Activated gamma-delta T cell treated with Interleukin-2 at 50 U/mL for 16 hours (primary cell): ENCODE results near the gene TMOD1.
"Not testable (repeated sequence)": the region's sequence is repeated elsewhere in the genome, so short reads cannot be mapped to it uniquely, and the experiment has no call there.

Experiments
- DNase-seq: peaks from one replicate; pipeline ENCODE4 v3.0.0-alpha.2; 2020

The TMOD1 gene

DNA sequence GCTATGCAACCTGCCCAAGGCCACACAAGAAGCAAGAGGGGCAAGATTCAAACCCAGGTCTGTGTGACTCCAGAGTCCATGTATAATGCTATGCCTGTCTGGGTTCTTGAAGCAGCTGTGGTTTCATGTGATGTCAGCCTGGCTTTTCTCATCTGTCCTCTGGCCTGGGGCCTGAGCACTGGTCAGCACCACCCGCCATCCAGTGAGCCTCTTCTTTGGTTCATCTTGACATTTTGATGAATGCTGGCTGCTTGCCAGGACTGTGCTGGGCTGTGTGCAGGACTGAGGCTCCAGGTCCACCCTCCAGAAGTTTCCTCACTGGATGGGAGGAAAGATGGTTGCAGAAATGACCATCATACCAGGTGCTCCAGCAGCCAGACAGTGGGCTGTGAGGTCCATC is 70.2 kb downstream of the TMOD1 start:
- DNase-seq, result no peak

DNA sequence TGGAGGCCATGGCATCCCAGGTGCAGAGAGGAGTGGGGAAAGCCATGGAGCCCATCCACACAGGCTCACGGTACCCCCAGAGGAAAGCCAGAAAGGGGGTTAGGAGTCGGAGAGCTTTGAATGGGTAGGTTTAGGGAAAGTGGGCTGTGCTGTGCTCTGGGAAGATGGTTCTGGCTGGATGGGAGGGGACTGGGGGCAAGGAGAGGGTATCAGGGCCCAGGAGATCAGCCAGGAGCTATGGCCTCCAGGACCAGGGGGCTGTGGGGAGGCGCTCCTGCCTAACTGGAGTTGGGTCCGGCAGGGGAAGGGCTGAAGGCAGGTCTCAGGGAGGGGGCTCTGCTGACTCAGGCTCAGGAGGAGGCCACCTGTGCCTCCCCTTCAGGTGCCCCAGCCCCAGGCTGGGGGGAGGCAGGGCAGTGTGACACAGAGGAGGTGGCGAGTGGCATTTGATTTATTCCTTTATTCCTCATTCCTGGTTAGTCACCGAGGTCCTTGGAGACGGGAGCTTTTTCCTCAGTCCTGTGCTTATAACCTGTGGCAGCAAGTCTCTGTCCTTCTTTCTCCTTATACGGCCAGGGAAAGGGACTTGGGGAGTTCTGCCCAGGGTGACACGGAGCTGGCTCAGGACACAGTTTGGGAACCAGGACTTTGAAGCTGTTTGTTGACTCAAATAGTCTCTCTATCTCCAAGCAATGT is 70.9 kb downstream of the TMOD1 start:
- no peak for DNase-seq

DNA sequence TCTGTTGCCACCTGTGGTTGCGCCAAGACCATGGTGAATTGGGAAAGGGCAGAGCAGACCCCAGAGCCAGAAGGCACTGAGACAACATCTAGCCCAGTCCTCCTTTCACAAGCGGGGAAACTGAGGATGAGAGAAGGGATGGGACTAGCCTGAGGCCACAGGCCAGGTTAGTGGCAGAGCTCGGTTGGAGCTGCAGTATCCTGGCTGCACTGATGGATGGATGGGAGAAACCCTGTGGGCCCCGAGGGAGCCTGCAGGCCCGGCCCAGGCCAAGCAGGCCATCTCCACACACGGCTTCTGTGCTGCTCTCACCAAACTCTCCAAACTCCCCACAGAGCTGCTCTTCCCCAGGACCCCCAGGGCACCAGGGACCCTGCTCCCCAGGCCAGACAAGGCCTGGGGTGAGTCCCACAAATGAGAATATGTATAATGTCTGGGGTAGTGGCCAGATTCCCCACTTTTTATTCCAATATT is 71.5 kb downstream of the TMOD1 start:
- no peak for DNase-seq

DNA sequence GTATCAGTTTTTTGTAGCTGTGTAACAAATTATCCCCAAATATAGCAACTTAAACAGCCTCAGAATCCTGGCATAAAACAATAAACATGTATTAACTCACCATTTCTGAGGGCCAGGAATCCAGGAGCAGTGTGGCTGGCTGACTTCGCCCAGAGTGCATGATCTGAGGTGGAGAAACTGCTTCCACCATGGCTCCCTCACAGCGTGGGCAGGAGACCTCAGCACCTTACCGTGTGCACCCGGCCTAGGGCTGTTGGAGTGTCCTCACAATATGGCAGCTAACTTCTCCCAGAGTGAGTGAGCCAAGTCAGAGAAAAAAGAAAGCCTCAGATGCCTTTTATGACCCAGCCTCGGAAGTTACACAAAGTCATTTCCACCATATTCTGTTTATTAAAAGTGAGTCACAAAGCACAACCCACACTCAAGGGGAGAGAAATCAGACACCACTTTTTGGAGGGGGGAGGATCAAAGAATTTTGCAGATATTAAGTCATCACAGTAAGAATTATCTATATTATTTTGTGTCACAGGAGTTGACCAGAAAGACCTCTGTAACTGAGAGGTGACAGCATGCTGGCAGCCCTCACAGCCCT is 72.1 kb downstream of the TMOD1 start:
- no peak for DNase-seq

DNA sequence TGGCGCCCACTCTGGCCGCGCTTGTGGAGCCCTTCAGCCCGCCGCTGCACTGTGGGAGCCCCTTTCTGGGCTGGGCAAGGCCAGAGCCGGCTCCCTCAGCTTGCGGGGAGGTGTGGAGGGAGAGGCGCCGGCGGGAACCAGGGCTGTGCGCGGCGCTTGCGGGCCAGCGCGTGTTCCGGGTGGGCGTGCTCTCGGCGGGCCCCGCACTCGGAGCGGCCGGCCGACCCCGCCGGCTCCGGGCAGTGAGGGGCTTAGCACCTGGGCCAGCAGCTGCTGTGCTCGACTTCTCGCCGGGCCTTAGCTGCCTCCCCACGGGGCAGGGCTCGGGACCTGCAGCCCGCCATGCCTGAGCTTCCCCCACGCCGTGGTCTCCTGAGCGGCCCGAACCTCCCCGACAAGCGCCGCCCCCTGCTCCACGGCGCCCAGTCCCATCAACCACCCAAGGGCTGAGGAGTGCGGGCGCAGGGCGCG is 72.7 kb downstream of the TMOD1 start:
- not testable (repeated sequence) for DNase-seq

DNA sequence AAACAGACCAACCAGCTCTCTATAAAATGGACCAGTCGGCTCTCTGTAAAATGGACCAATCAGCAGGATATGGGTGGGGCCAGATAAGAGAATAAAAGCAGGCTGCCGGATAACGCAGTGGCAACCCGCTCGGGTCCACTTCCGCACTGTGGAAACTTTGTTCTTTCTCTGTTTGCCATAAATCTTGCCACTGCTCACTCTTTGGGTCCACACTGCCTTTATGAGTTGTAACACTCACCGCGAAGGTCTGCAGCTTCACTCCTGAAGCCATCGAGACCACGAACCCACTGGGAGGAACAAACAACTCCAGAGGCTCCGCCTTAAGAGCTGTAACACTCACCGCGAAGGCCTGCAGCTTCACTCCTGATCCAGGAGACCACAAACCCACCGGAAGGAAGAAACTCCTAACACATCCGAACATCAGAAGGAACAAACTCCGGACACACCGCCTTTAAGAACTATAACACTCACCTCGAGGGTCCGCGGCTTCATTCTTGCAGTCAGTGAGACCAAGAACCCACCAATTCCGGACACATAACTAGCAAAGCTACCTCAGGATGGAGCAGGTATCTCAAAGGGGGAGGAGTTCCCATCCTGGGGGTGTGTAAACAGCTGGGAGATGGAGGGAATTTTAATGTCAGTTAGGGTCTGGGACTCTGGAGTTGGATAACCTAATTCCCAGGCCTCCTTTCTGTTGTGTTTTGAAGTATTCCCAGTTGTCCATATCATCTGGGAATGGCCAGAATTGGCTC is 73.6 kb downstream of the TMOD1 start:
- DNase-seq, result peak; percentile 21

DNA sequence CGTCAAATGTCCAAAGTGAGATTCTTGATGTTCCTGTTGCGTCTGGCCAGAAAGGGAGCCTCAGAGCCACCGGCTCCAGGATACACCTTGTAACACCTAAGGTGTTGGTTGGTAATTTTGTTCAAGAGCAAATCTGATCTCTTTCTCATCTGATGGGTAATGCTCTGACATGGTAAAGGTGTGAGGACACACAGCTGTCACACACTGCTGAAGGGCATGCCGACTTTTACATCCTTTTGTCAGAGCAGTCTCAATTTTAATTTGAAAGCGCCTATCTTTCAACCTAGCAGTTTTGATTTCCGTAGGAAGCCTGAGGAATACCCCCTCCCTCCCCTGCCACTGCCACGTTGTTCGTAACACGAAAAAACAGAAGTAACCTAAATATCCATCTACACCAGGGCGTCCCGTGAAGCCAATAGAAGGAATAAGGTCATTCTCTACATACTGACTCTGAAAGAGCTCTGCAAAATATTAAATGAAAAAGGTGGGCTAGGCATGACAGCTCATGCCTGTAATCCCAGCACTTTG is 74.3 kb downstream of the TMOD1 start:
- DNase-seq, result no peak

DNA sequence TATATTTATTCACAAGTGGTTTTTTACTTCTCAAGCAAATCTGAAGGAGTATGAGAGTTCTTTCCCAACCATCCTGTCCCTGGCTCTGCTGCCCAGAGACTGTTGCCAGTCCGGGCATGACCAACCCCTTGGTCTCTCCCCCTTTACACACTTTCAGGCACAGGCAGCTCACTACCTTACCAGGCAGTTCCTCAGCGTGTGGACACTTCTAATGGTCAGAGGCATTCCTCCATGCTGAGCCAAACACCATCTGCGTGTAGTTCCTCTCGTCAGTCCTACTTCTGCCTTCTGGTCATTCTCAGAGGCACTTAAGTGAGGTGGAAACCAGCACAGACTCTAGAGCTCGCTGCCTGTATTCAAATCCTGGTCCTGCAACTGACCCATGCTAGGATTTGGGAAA is 75.6 kb downstream of the TMOD1 start:
- DNase-seq, result no peak

DNA sequence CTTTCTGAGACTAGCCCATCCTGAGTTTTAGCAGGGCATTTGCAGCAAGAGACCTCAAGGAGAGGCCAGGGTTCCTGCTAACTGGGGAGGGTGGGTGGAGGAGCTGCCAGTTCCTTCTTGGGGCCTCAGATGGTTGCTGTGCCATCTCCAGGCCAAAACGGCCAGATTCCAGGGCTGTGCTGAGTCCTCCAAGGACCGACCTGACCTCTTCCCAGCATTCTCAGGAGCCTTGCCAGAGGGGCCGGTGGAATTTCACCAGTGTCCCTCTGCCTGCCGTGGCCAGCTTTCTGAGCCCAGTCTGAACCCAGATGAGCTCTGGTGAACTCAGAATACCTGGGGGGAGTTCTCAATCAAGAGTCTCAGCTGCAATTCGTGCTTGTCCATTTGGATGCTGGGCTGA is 77.4 kb downstream of the TMOD1 start:
- DNase-seq, result no peak

DNA sequence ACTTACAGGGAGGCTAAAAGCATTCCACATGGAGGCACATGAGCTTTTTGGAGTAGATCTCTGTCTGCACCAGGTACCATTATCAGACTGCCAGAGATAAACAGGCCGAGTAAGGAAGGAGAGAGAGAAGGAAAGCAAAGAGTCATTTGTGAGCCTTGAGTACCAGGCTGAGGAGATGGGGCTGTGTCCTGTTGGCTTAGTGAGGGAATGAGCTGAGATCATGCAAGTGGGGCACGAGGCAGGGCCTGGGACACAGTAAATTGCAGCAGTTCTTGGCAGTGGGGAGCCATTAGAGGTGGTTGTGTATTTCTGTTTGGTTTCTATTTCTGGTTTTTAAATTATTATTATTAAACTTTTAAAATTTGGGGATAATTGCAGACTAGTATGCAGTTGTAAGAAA is 78.4 kb downstream of the TMOD1 start:
- no peak for DNase-seq

DNA sequence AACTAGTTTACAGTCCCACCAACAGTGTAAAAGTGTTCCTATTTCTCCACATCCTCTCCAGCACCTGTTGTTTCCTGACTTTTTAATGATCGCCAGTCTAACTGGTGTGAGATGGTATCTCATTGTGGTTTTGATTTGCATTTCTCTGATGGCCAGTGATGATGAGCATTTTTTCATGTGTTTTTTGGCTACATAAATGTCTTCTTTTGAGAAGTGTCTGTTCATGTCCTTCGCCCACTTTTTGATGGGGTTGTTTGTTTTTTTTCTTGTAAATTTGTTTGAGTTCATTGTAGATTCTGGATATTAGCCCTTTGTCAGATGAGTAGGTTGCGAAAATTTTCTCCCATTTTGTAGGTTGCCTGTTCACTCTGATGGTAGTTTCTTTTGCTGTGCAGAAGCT is 80.1 kb downstream of the TMOD1 start:
- not testable (repeated sequence) for DNase-seq

DNA sequence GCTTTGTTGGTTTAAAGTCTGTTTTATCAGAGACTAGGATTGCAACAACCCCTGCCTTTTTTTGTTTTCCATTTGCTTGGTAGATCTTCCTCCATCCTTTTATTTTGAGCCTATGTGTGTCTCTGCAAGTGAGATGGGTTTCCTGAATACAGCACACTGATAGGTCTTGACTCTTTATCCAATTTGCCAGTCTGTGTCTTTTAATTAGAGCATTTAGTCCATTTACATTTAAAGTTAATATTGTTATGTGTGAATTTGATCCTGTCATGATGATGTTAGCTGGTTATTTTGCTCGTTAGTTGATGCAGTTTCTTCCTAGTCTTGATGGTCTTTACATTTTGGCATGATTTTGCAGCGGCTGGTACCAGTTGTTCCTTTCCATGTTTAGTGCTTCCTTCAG is 83.3 kb downstream of the TMOD1 start:
- DNase-seq, result not testable (repeated sequence)

DNA sequence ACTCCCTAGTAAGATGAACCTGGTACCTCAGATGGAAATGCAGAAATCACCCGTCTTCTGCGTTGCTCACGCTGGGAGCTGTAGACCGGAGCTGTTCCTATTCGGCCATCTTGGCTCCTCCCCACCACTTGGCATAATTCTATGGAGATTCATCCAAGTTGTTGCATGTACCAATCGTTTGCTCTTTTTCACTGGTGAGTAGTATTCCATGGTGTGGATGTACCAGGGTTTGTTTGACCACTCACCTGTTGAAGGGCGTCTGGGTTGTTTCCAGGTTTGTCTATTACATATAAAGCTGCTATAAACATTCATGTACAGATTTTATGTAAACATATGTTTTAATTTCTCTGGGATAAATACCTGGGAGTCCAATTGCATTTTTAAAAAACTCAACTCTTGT is 85.4 kb downstream of the TMOD1 start:
- DNase-seq, result not testable (repeated sequence)

DNA sequence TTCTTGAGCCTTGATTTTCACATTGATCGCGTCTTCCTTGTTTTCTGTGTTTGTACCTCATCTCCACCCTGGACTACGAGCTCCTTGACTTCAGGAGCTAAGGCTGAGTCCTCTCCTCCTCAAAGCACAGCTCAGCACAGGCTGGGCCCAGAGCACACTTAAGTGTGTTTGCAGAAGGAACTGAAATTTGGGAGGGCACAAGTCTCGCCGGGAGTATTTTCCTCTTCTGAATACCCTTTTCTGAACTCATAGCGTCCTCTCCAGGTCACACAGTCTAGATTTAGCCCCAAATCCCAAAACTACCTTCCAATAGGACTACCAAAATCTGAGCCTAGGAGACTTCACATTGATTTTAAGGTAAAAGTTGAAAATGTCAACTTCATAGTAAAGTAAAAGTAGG is 90.1 kb downstream of the TMOD1 start:
- DNase-seq, result no peak

DNA sequence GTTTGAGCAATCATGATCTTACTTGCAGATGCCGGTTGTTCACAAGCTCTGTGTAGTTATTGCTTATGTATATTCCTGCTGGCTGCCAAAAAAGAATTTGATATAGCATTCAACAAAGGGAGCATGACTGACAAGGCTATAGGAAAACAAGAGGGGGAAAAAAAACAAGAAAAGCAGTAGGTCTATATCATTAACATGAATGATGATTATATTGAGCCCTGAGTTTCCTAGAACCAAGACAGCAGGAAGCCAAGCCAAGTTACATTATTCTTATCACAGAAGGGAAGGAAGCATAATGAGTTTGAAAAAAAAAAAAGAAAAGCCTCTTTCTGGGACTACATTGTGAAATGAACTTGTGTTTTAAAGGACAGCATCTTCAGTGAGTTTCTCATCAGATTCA is 90.7 kb downstream of the TMOD1 start:
- DNase-seq, result no peak

DNA sequence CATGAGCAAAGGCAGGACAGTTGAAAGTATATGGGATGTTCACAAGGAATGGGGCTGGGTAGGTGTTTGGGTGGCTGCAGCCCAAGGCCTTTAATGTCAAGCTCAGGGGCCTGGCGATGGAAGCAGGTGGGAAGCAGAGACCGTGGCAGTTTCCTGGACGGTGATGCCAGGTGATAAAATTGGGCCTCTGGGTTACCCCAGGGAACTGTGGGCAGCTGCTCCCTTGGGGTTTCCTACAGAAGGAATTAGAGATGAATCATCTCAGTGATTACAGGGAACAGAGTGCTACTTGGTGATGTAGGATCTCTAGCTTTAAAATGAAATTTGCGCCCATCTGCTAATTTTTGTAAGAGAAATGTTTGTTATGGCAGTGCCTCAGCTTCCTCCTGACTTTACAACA is 92.5 kb downstream of the TMOD1 start:
- no peak for DNase-seq

DNA sequence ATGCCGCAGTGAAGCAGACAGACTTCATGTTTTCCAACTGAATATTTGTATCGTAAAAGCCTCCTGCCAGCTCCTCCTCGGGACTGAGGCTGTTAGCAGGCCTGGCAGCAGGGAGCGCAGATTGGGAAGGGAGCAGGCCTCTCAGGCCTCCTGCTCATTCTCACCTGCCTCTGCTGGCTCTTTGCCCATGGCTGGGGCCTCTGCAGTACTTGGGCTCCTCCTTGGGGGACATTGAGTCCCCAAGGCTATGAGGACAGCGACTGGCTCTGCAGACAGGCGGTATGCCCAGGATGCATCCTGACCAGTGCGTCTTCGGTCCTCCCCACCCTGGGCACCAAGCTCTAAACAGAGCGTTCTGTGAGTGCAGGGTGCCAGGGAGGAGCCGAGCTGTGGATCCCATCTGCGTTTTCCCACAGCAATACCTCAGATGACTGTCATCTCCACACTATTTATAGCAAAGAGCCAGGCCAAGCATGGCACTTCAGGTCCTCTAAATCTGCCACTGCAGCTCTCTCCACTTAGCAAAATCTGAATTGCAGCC is 93.0 kb downstream of the TMOD1 start:
- no peak for DNase-seq

DNA sequence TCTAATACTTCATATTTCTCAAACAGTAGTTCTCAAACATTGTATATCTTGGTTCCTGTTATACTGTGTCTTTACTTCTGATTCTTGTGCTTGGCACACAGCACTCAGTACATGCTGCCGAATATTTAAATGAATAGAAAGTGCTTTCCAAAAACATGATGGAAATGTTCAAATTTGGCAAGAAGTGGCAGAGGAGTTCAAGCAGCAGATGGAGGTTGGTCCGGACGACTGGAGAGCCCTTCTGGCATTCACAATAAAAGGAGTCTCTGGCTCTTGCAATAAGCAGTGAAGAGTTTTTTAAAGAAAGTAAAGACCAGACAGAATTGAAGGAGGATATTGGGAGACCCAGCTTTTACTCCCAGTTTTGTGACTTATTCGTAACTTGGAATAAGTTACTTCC is 95.4 kb downstream of the TMOD1 start:
- no peak for DNase-seq

DNA sequence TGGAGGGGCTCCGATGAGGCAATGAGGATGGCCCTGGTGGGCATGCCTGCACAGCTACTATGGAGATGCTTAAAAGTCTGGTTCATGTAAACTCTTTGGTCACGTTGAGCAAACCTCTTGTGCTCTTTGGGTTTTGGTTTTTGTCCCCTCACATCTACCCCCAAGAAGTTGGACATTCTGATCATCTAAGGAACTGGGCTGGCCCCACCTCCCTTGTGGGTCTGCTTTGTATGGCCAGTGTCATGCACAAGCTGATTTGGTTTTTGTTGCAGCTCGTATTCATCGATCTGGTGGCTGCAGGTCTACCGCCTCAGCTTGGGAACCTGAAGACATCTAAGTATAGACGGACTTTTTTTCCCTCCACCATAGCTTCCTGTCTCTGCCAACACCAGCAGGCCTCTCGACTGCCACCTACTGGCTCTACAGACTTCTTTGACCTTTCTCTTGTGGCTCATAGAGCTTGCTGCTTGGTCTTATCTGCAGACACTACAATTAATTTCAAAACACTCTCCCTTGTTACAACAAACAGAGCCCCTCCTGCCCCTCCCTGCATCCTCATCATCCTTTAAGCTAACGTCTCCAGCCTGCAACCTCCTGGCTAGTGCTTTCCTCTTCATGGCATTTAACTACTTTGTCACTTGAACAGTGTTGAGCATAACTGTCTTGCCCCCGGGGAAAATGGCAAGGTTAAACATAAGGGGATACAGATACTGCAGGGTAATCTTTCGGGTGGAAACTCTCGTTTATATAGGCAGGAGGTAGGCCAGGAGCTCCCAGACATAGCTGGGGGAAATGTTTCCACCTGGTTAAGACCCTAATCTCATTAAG is 97.2 kb downstream of the TMOD1 start:
- DNase-seq, result peak; percentile 68

DNA sequence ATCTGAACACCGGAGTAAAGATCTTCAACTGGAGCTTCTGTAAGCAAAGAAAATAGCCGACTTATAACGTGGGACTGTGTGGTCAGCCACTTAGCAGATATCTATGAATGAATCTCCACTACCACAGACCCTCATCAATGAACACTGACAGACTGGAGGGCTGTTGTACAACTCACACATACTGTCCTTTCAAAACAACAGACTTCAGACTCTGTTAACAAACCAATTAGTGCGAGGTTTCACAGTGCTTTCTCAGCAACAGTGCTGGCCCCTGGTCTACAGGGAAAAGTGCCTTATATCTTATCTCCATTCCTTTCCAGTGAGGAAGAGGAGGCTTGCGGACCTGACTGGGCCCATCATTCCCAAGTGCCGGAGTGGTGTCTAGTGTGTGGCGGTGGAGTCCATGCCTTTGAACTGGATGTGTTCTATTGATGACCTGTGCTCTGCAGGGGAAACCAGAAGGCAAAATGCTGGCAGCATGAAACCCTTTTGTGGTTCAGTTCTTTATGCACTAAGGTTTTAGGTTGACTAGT is 97.9 kb downstream of the TMOD1 start:
- DNase-seq, result no peak

DNA sequence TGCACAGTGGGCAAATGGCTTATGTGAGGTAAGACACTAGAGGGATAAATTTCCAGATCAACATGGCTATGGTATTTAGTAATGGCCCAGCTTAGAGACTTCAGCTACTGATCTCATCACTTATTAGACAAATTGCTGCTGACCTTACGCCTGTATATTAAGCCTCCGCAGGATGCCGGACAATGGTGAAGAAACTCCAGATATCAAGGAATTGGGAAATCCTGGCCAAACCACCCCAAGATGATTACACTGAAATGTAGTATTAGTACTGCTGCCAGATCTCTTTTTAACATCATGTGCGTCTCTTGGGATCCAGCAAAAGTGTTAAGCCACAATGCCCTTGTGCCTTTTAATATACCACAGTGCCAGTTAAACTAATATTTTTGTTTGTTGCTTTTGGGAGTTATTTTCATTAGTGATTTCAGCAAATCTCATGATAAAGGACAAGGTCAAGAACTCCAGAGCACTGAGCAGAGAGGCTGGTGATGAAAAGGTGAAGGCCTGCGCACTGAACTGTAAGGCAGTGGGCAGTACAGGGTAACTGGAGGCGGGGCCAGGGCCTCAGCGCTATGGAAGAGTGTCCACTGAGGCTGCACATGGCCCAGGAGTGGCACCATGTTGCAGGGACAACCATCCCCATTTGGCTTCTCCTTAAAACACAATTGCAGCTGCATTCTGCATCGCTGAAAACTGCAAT is 99.2 kb downstream of the TMOD1 start:
- no peak for DNase-seq
